NCI-H1694 treated with DMSO at 0.1 percent for 48 hours (cell line): ENCODE data around the gene NHSL1.
A peak's percentile ranks its signal among the peaks of the same experiment; 100 is the strongest.

Experiments used
- DNase-seq: peaks from one replicate; lab custom pipeline; 2025; lab: John Stamatoyannopoulos, UW

The NHSL1 gene

GRCh38 chr6:138499303-138500018 is at the start of gene NHSL1:
NHSL1 (minus strand) TSS chr6:138499494; CDS start chr6:138499290, 204 bp downstream.
- DNase-seq, result peak; percentile 11

GRCh38 chr6:138546733-138547185 is 47.5 kb upstream of the NHSL1 start:
- no peak for DNase-seq

GRCh38 chr6:138545621-138545980 is 46.3 kb upstream of the NHSL1 start:
- DNase-seq, result no peak

GRCh38 chr6:138544501-138544900 is 45.2 kb upstream of the NHSL1 start:
- DNase-seq, result no peak

- no peak for DNase-seq
Measured at GRCh38 chr6:138543657-138544056, 44.4 kb upstream of the NHSL1 start.

- DNase-seq, result no peak
Measured at GRCh38 chr6:138541823-138542481, 42.7 kb upstream of the NHSL1 start.

- DNase-seq, result no peak
Measured at GRCh38 chr6:138540468-138540867, 41.2 kb upstream of the NHSL1 start.

GRCh38 chr6:138539876-138540275 is 40.6 kb upstream of the NHSL1 start:
- no peak for DNase-seq

- DNase-seq, result no peak
Measured at GRCh38 chr6:138538390-138539031, 39.2 kb upstream of the NHSL1 start.

GRCh38 chr6:138537106-138537505 is 37.8 kb upstream of the NHSL1 start:
- DNase-seq, result no peak

- no peak for DNase-seq
Measured at GRCh38 chr6:138535728-138536455, 36.6 kb upstream of the NHSL1 start.

GRCh38 chr6:138533667-138534066 is 34.4 kb upstream of the NHSL1 start:
- no peak for DNase-seq

- no peak for DNase-seq
Measured at GRCh38 chr6:138531387-138531786, 32.1 kb upstream of the NHSL1 start.

GRCh38 chr6:138529478-138529877 is 30.2 kb upstream of the NHSL1 start:
- DNase-seq, result no peak

- DNase-seq, result no peak
Measured at GRCh38 chr6:138528956-138529355, 29.7 kb upstream of the NHSL1 start.

GRCh38 chr6:138528137-138528536 is 28.8 kb upstream of the NHSL1 start:
- no peak for DNase-seq

- DNase-seq, result no peak
Measured at GRCh38 chr6:138527411-138528088, 28.3 kb upstream of the NHSL1 start.

- no peak for DNase-seq
Measured at GRCh38 chr6:138526822-138527235, 27.5 kb upstream of the NHSL1 start.

- DNase-seq, result no peak
Measured at GRCh38 chr6:138525355-138525754, 26.1 kb upstream of the NHSL1 start.

GRCh38 chr6:138524526-138524925 is 25.2 kb upstream of the NHSL1 start:
- DNase-seq, result no peak

- DNase-seq, result no peak
Measured at GRCh38 chr6:138523347-138524210, 24.3 kb upstream of the NHSL1 start.
